ENCODE data around the gene EIF4A3. TPM values are rescaled to one million over a fixed set of nuclear protein-coding genes. Genes with fewer than 3 reads are reported as not detected.

EIF4A3 gene
- total RNA-seq, 2 experiments from 2014 or later: 259 to 313 TPM

- no peak for TF ChIP-seq CTCF (conservative IDR thresholded peaks at IDR 0.05; ENCODE audit: low read length)
- TF ChIP-seq EZH2phosphoT487 (IDR thresholded peaks at IDR 0.05; ENCODE audit: borderline replicate concordance, low read depth, low read length): no peak
- ChIA-PET POLR2A (interaction anchor here (0.6 kb wide), 1 partner anchor 45 kb away, joined by 4 read pairs; no protein-coding TSS in a partner anchor), CTCF (ENCODE audit: unreplicated experiment) (no interaction called here)
- Histone ChIP-seq H3K27ac (ENCODE audit: low read depth, low read length, poor library complexity, severe bottlenecking) (no peak overlapping the region), H3K9me2 (ENCODE audit: insufficient read depth, low read length) (no peaks in the 10 kb centered on the region), H3K79me2 (ENCODE audit: insufficient read depth, low read depth, low read length) (no peaks in the 10 kb centered on the region), H3K9me3 (ENCODE audit: low read length) (no peaks in the 10 kb centered on the region), H3K4me1 (ENCODE audit: insufficient read depth, low read length, poor library complexity, severe bottlenecking) (peaks cover 22% of the 10 kb centered on the region), H2AFZ (ENCODE audit: low read length) (no peak overlapping the region), H3K36me3 (ENCODE audit: insufficient read depth, low read length) (no peaks in the 10 kb centered on the region), H4K20me1 (ENCODE audit: insufficient read depth, low read length) (no peaks in the 10 kb centered on the region), H3K4me3 (ENCODE audit: low read depth, low read length, poor library complexity, severe bottlenecking) (no peak overlapping the region), H3K4me2 (ENCODE audit: low read length) (no peak overlapping the region)
- intact Hi-C loops (cut with micrococcal nuclease; ENCODE audit: unreplicated experiment): loop anchor here (5.0 kb wide), 1 partner anchor 44 kb away; the partner anchor contains the start of gene EIF4A3
- no peak for DNase-seq (ENCODE audit: low spot score)
- no TSS peak for BruUV-seq (replicated peaks)
Measured at GRCh38 chr17:80103449-80104085, 43.4 kb downstream of the EIF4A3 start.

GRCh38 chr17:80102664-80103448 is 44.1 kb downstream of the EIF4A3 start:
- H3K4me2 ChIP-seq (ENCODE audit: low read length): peak overlapping the region; percentile 86

More at GRCh38 chr17:80102664-80103448, 44.1 kb downstream of the EIF4A3 start:
- H3K4me1 ChIP-seq (ENCODE audit: insufficient read depth, low read length, poor library complexity, severe bottlenecking): peaks cover 22% of the 10 kb centered on the region
- TF ChIP-seq EZH2phosphoT487 (IDR thresholded peaks at IDR 0.05; ENCODE audit: borderline replicate concordance, low read depth, low read length) (no peak), CTCF (conservative IDR thresholded peaks at IDR 0.05; ENCODE audit: low read length) (no peak)
- BruUV-seq (replicated peaks): no TSS peak
- no peaks in the 10 kb centered on the region for H3K79me2 ChIP-seq (ENCODE audit: insufficient read depth, low read depth, low read length)
- no peak overlapping the region for H2AFZ ChIP-seq (ENCODE audit: low read length)
- H4K20me1 ChIP-seq (ENCODE audit: insufficient read depth, low read length): no peaks in the 10 kb centered on the region
- no peaks in the 10 kb centered on the region for H3K9me3 ChIP-seq (ENCODE audit: low read length)
- no peaks in the 10 kb centered on the region for H3K36me3 ChIP-seq (ENCODE audit: insufficient read depth, low read length)
- POLR2A ChIA-PET: interaction anchor here (0.6 kb wide), 1 partner anchor 45 kb away, joined by 4 read pairs; no protein-coding TSS in a partner anchor
- H3K9me2 ChIP-seq (ENCODE audit: insufficient read depth, low read length): no peaks in the 10 kb centered on the region
- CTCF ChIA-PET (ENCODE audit: unreplicated experiment): no interaction called here
- intact Hi-C loops (cut with micrococcal nuclease; ENCODE audit: unreplicated experiment): loop anchor here (5.0 kb wide), 1 partner anchor 44 kb away; the partner anchor contains the start of gene EIF4A3
- H3K27ac ChIP-seq (ENCODE audit: low read depth, low read length, poor library complexity, severe bottlenecking): no peak overlapping the region
- H3K4me3 ChIP-seq (ENCODE audit: low read depth, low read length, poor library complexity, severe bottlenecking): peak overlapping the region; percentile 75
- no peak for DNase-seq (ENCODE audit: low spot score)
